ENCODE results near the gene PRDX2.
"Not testable (repeated sequence)": the region's sequence is repeated elsewhere in the genome, so short reads cannot be mapped to it uniquely, and the experiment has no call there.

Gene PRDX2

GRCh38 chr19:12801466-12802266 is at the start of gene PRDX2, which contains the start of gene THSD8:
Gene PRDX2, minus strand, starts transcription at chr19:12801800. Its CDS starts 539 bp downstream, at chr19:12801261.
Gene THSD8, plus strand, starts transcription at chr19:12802069. Its CDS starts 3 bp downstream, at chr19:12802072.
- DNase-seq = peak; percentile 82

DNA sequence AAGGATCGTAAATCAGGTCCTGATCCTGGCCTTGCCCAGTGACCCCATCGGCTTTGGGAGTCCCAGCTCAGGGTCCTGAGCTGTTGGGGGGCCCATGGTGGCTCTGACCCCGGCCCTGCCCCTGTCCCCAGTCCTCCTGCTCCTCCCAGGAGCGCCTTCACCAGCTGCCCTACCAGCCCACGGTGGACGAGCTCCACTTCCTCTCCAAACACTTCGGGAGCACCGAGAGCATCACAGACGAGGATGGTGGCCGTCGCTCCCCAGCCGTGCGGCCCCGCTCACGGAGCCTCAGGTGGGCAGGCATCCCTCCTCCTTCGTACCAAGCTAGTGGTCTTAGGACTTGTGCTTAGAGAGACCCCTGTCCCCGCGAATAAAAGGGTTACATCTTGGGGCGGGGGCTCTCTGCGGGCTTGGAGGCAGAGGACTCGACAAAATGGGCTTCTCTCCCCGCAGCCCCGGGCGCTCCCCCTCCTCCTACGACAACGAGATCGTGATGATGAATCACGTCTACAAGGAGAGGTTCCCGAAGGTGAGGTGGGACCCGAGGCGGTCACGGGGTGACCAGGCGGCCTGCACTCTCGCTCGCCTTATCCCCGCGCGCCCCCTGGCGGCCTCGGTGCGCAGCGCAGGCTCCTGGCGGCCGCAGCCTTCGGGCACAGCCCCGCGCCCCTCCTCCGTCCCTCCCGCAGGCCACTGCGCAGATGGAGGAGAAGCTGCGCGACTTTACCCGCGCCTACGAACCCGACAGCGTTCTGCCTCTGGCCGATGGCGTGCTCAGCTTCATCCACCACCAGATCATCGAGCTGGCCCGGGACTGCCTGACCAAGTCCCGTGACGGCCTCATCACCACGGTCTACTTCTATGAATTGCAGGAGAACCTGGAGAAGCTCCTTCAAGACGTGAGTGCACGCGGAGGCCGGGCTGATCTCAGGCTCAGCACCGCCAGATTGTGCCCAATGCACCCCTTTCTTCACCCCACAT is 45.8 kb upstream of the PRDX2 start:
- peak; percentile 85 for DNase-seq

GRCh38 chr19:12846613-12847012 is 45.0 kb upstream of the PRDX2 start:
- DNase-seq = not testable (repeated sequence)

DNA sequence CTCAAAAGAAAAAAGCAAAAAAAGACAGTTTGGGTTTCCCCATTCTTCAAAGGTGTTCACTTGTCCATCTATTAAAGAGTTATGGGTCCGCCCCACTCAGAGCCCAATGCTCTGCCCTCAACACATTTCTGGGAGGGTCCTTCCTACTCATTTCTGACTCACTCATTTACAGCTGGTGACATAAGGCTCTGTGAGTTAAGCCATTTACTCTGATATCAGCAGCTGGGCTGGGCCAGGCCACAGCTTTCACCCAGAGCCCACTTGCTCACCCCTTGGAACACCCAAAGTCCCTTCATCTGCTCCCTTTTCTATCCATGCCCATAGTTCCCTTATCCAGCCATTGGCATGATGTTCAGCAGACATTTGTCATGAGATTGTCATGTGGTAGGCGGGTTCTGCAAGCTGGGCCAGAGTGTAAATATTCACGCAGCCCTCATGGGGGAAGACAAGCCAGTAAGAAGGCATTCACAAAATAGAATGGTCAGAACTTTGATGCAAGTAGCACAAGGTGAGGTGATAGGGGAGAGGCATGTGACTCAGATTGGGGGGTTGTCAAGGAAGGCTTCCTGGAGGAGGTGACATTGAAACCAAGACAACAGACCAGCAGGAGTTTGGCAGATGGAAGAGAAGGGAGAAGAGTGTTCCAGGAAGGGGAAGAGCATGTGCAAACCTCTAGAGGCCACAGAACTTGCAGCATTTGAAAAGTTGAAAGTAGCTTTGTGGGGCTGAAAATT is 42.6 kb upstream of the PRDX2 start:
- no peak for DNase-seq

- DNase-seq = no peak
Measured at GRCh38 chr19:12843328-12843727, 41.7 kb upstream of the PRDX2 start.

- no peak for DNase-seq
Measured at GRCh38 chr19:12842511-12842910, 40.9 kb upstream of the PRDX2 start.

DNA sequence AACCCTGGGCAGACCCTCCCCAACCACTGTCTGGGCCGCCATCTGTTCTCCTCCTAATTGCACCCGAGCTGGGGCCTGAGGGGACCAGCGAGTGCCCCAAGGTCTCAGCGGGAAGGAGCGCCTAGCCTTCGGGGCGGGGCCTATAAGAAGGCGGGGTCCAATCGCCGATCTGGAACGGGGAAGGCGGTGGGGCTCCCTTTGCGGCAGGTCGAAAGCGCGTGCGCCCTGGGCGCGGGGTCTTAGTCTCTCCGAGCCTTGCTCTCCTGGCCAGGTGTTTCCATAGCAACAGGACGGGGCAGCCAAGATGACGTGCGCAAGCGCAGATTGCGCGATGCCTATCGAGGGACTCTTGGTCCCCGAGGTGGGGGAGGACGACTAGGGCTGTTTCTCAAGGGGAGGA is 39.5 kb upstream of the PRDX2 start:
- peak; percentile 21 for DNase-seq

GRCh38 chr19:12840091-12841079 is 38.8 kb upstream of the PRDX2 start:
- peak; percentile 15 for DNase-seq

- peak; percentile 15 for DNase-seq
Measured at GRCh38 chr19:12838886-12839756, 37.5 kb upstream of the PRDX2 start.

GRCh38 chr19:12838182-12838885 is 36.7 kb upstream of the PRDX2 start, which contains the start of gene MAST1:
Gene MAST1, plus strand, starts transcription at chr19:12838515. Its CDS starts 58 bp downstream, at chr19:12838573.
- peak; percentile 58 for DNase-seq

DNA sequence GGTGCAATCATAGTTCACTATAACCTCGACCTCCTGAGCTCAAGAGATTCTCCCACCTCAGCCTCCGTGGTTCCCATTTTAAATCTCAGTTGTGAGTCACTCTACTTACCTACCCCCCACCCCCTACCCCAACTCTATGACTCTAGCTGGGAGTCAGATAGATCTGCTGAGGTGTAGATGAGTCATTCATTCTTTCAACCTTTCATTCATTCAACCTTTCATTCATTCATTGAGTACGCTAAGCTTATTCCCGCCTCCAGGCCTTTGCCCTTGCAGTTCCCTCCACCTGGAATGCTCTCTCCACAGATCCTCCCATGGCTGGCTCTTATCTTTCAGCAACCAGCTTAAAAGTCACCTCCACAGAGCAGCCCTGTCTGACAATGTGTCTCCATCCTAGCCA is 35.6 kb upstream of the PRDX2 start:
- DNase-seq = no peak

DNA sequence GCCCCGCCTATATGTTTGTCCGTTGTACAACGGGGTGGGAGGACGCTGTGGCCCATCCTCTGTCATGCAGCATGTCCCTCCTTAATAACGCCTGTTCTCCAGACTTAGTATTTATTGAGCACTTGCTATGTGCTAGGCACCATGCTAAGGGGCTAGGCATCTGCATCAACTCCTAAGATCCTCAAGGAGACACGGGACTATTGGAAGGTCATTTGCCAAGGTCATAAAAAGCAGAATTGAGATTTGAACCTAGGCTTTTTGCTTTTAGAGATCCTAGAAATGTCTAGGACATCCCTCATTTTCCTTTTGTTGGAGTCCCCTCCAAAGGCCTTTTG is 34.9 kb upstream of the PRDX2 start:
- DNase-seq = no peak

- peak; percentile 15 for DNase-seq
Measured at GRCh38 chr19:12834976-12835757, 33.6 kb upstream of the PRDX2 start.

DNA sequence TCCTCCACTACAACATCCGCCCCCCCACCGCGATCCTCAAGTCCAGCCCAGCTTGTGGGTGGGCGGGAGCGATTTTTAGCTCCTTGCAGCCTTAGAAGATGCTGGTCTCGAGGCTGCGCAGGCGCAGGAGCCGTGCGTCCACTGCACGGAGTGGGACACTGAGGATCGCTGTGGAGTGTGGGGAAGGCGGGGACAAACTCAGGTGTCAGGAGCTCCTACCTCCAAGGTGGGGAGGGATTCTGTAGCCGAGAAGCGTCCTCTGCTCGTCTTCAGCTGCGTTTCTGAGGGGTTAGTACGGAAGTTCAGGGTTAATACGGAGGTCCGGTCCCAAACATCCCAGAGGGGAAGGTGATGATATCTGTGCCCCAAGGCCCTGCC is 33.0 kb upstream of the PRDX2 start, which contains the start of gene RTBDN:
Gene RTBDN (minus strand): TSS at position 14 of the 378 bp plus-strand sequence. CDS start 4,600 bp downstream, outside the sequence.
- no peak for DNase-seq

- DNase-seq = peak; percentile 55
Measured at GRCh38 chr19:12833738-12834565, 32.4 kb upstream of the PRDX2 start.

DNA sequence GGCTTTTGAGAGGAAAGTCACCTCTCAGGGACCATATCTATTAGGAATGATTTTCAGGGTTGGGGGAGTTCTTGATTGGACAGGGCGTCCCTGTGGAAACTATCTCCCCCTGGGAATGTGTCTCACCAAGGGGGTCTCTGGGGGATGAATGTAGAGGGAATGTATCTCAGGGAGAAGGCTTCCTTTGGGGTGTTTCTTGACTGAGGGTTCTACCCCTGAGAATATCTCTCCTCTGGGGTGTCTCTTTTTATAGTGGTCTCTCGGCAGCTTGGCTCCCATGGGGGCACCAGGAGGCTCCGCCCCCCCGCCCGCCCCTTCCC is 31.8 kb upstream of the PRDX2 start:
- DNase-seq = no peak

DNA sequence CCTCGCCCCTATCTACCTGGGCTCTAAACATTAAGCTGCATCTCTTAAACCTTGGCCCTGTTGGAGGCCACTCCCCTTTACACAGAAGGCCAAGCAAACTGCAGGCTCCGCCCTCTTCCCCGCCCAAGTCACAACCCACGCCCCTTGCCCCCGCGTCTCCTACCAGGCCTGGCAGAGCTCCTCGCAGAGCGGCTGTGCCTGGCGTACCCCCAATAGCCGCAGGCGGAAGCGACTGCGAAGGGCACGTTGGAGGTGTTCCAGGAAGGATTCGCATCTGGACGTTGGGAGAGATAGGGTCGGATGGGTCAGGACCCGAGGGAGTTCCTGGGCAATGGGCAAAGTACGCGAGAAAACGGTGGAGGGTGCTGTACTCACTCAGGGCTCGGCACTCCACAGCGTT is 26.9 kb upstream of the PRDX2 start:
- no peak for DNase-seq
